Activated CD8-positive, alpha-beta T cell treated with anti-CD3 and anti-CD28 coated beads for 36 hours (primary cell): ENCODE results near the gene ACVRL1. TPM values are rescaled to one million over a fixed set of nuclear protein-coding genes. Genes with fewer than 3 reads are reported as not detected.

Experiments
- ATAC-seq: fragments of 200-7000 bp; cut with Tn5 transposase; one replicate; pipeline ENCODE4 v1.10.0; 2021; ENCODE audit warnings: mild to moderate bottlenecking, moderate library complexity
- CTCF ChIA-PET: fragments of 350-600 bp; sonication (Branson Sonifier 250); formaldehyde crosslinking; loops from one replicate; lab custom pipeline; 2021; ENCODE audit warnings: antibody characterized with exemption; lab: Charles Lee
- POLR2A ChIA-PET: fragments of 350-600 bp; sonication (Branson Sonifier 250); formaldehyde crosslinking; loops from one replicate; lab custom pipeline; 2021; ENCODE audit warnings: antibody characterized with exemption; lab: Charles Lee
- DNase-seq: peaks from one replicate; pipeline ENCODE4 v3.0.0-alpha.2; 2020
- H3K27ac Mint-ChIP-seq: one replicate; pipeline ENCODE4 v1.8.0; 2021; ENCODE audit warnings: mild to moderate bottlenecking, mixed read lengths
- H3K27me3 Mint-ChIP-seq: one replicate; pipeline ENCODE4 v1.8.0; 2021; ENCODE audit warnings: mixed read lengths
- H3K36me3 Mint-ChIP-seq: one replicate; pipeline ENCODE4 v1.8.0; 2021; ENCODE audit warnings: low read depth, mixed read lengths
- H3K4me1 Mint-ChIP-seq: one replicate; pipeline ENCODE4 v1.8.0; 2021; ENCODE audit warnings: low read depth, mixed read lengths
- H3K4me3 Mint-ChIP-seq: one replicate; pipeline ENCODE4 v1.8.0; 2021; ENCODE audit warnings: mild to moderate bottlenecking, moderate library complexity, mixed read lengths
- H3K9me3 Mint-ChIP-seq: one replicate; pipeline ENCODE4 v1.8.0; 2021; ENCODE audit warnings: mixed read lengths
- intact Hi-C: fragments of 100-400 bp; cut with micrococcal nuclease; formaldehyde crosslinking; loops from one replicate; pipeline ENCODE4 v1.10.0; 2022
- total RNA-seq, 2 experiments: library from RNA; stranded (reverse); gene quantifications; one replicate each; pipeline ENCODE4 v1.2.3, GENCODE V29; 2021
- TF ChIP-seq, protein P1 (sequence below): fragments of 200-600 bp; IDR thresholded peaks from one replicate; pipeline ENCODE4 v1.8.0; 2022; ENCODE audit warnings: antibody characterized with exemption, mild to moderate bottlenecking

The ACVRL1 gene
- total RNA-seq, 2 experiments from 2014 or later: not detected

DNA sequence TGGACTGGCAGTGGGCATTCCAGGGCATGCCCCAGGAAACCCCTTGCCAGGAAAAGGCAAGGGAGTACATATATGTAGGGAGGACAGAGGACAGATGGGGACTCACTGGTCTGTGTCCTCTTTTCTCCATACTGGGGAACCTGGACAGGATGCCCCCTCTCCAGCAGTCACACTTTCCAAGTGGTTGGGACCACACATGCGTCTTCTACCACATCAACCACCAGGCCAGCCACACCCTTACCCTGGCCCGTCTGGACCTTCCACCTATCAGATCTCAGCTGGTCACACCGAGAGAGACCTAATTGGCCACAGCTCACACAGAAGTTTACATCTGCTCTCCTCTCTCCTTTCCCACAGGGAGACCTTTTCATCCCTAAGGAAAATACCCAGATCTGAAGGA is 11.1 kb upstream of the ACVRL1 start:
- no peaks in the 10 kb centered on the region for H3K9me3 Mint-ChIP-seq
- TF ChIP-seq, protein P1, sequence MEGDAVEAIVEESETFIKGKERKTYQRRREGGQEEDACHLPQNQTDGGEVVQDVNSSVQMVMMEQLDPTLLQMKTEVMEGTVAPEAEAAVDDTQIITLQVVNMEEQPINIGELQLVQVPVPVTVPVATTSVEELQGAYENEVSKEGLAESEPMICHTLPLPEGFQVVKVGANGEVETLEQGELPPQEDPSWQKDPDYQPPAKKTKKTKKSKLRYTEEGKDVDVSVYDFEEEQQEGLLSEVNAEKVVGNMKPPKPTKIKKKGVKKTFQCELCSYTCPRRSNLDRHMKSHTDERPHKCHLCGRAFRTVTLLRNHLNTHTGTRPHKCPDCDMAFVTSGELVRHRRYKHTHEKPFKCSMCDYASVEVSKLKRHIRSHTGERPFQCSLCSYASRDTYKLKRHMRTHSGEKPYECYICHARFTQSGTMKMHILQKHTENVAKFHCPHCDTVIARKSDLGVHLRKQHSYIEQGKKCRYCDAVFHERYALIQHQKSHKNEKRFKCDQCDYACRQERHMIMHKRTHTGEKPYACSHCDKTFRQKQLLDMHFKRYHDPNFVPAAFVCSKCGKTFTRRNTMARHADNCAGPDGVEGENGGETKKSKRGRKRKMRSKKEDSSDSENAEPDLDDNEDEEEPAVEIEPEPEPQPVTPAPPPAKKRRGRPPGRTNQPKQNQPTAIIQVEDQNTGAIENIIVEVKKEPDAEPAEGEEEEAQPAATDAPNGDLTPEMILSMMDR: no peak
- ChIA-PET CTCF (interaction anchor here (1.1 kb wide), 2 partner anchors 475 to 989 kb away, joined by 3 read pairs; no protein-coding TSS in a partner anchor), POLR2A (no interaction called here)
- DNase-seq (no peak), ATAC-seq (no peak)
- no peaks in the 10 kb centered on the region for H3K27me3 Mint-ChIP-seq
- intact Hi-C loops: no loop called here
- H3K4me3 Mint-ChIP-seq: no peak overlapping the region
- H3K4me1 Mint-ChIP-seq: no peaks in the 10 kb centered on the region
- no peak overlapping the region for H3K27ac Mint-ChIP-seq
- no peaks in the 10 kb centered on the region for H3K36me3 Mint-ChIP-seq

DNA sequence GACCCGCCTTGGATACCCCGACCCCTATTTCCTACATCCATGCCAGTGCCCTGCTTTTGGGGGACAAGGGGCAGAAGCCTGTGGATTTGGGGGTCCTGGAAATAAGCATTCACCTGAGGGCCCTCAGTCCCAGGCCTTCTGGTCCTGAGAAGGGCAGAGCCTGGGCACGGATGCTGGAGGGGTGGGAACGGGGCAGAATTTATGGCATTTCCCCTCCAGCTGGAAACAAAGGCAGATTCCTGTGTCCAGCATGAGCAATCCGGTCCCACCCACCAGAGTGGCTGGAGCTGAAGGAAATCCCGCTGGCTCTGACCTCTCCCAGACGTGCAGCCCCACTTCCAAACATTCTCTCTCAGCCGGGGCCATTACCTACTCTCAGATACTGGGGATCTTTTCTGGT is 10.1 kb upstream of the ACVRL1 start:
- intact Hi-C loops: no loop called here
- no peaks in the 10 kb centered on the region for H3K27me3 Mint-ChIP-seq
- H3K4me1 Mint-ChIP-seq: no peaks in the 10 kb centered on the region
- CTCF ChIA-PET: interaction anchor here (0.9 to 1.1 kb wide), 3 partner anchors 83 to 988 kb away, joined by 3 read pairs; no protein-coding TSS in a partner anchor
- no peaks in the 10 kb centered on the region for H3K36me3 Mint-ChIP-seq
- ATAC-seq (no peak), DNase-seq (no peak)
- TF ChIP-seq, protein P1: no peak
- POLR2A ChIA-PET: no interaction called here
- no peak overlapping the region for H3K27ac Mint-ChIP-seq
- no peak overlapping the region for H3K4me3 Mint-ChIP-seq
- no peaks in the 10 kb centered on the region for H3K9me3 Mint-ChIP-seq

DNA sequence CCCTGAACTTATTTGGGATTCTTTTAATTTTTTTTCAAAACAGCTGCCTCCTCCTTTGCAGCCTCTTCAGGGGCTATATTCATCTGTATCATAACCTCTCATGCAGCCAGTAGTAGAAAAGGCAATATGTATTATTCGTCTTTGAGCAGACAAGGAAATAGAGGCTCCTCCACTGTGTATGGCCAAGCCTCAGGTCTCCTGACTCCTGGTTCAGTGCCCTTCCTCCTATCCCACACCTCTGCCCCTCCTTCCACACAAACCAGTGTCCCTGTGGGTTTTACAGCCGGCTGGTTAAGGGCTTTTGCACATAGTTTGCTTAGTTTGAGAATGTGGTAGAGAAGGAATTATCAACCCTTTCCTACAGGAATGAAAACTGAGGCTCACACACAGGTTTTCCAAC is 8.8 kb upstream of the ACVRL1 start:
- ChIA-PET CTCF (no interaction called here), POLR2A (no interaction called here)
- TF ChIP-seq, protein P1: no peak
- Mint-ChIP-seq H3K36me3 (no peaks in the 10 kb centered on the region), H3K27ac (no peak overlapping the region), H3K27me3 (no peaks in the 10 kb centered on the region), H3K4me3 (no peak overlapping the region), H3K9me3 (no peaks in the 10 kb centered on the region), H3K4me1 (no peaks in the 10 kb centered on the region)
- no peak for DNase-seq
- intact Hi-C loops: no loop called here
- no peak for ATAC-seq

DNA sequence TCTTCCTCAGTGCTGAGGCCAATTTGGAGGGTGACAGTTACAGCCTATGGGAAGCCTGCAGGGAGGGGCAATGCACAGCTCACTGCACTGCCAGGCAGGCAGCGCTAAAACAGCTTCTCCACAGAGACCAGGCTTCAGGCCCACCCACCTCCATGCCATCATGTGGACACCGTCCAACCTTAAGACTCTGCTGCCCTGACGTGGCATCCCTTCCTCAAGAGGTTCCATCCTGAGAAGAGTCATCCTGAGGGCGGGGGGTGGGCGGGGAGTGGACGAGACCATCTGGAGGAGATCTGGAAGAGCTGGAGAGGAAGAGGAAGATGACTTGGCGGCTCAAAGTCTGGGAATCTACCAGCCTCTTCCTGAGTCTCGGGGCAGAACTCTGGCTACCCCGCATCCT is 8.4 kb upstream of the ACVRL1 start:
- Mint-ChIP-seq H3K27ac (no peak overlapping the region), H3K36me3 (no peaks in the 10 kb centered on the region), H3K27me3 (no peaks in the 10 kb centered on the region), H3K9me3 (no peaks in the 10 kb centered on the region), H3K4me3 (no peak overlapping the region), H3K4me1 (no peaks in the 10 kb centered on the region)
- DNase-seq (no peak), ATAC-seq (no peak)
- ChIA-PET POLR2A (interaction anchor here (0.7 kb wide), 1 partner anchor 72 kb away, joined by 3 read pairs; no protein-coding TSS in a partner anchor), CTCF (no interaction called here)
- intact Hi-C loops: no loop called here
- TF ChIP-seq, protein P1: no peak

DNA sequence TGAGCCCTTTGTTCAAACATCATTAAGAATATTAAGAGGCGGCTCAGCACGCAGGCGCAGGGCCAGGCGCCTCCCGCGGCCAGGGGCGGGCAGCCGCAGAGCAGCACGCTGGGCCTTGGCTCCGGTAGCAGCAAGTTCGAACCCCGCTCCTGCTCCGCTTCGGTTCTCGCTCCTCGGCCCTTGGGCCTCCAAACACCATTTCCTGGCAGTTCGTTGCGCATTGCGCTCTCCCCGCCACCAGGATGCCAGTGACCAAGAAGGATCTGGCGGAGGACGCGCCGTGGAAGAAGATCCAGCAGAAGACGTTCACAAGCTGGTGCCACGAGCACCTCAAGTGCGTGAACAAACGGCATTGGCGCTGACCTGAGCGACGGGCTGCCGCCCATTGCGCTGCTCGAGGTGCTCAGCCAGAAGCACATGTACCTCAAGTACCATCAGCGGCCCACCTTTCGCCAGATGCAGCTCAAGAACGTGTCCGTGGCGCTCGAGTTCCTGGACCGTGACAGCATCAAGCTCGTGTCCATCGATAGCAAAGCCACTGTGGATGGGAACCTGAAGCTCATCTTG is 6.9 kb upstream of the ACVRL1 start:
- DNase-seq: no peak
- no peak overlapping the region for H3K27ac Mint-ChIP-seq
- H3K27me3 Mint-ChIP-seq: peaks cover 2% of the 10 kb centered on the region
- TF ChIP-seq, protein P1: no peak
- no peak for ATAC-seq
- H3K4me1 Mint-ChIP-seq: no peaks in the 10 kb centered on the region
- intact Hi-C loops: no loop called here
- ChIA-PET POLR2A (no interaction called here), CTCF (interaction anchor here (1.0 kb wide), 1 partner anchor 22 kb away, joined by 3 read pairs; no protein-coding TSS in a partner anchor)
- no peaks in the 10 kb centered on the region for H3K9me3 Mint-ChIP-seq
- no peaks in the 10 kb centered on the region for H3K36me3 Mint-ChIP-seq
- H3K4me3 Mint-ChIP-seq: no peak overlapping the region
